Stimulated activated CD4-positive, alpha-beta T cell treated with anti-CD3 and anti-CD28 coated beads, TNF-alpha, amount 100 ng/mL, for 48 hours (primary cell): ENCODE data around the gene RPLP1.

Experiments used
- DNase-seq, 3 donors: peaks; one replicate each; pipeline ENCODE4 v3.0.0-alpha.2; 2020; ENCODE audit warnings: low read depth in 3 of 3

The RPLP1 gene

GRCh38 chr15:69497076-69497475, 44.5 kb downstream of the RPLP1 start:
- DNase-seq = no peak

GRCh38 chr15:69497667-69498066, 45.0 kb downstream of the RPLP1 start:
- DNase-seq = no peak

- DNase-seq = no peak
Measured at GRCh38 chr15:69498282-69498681, 45.7 kb downstream of the RPLP1 start.

- DNase-seq = no peak
Measured at GRCh38 chr15:69498987-69499386, 46.4 kb downstream of the RPLP1 start.

- no peak for DNase-seq
Measured at GRCh38 chr15:69499521-69500211, 47.0 kb downstream of the RPLP1 start.

- no peak for DNase-seq
Measured at GRCh38 chr15:69500339-69500738, 47.7 kb downstream of the RPLP1 start.

GRCh38 chr15:69501456-69501855, 48.8 kb downstream of the RPLP1 start:
- DNase-seq = no peak

- DNase-seq = no peak
Measured at GRCh38 chr15:69502470-69503045, 49.9 kb downstream of the RPLP1 start.

- DNase-seq = no peak
Measured at GRCh38 chr15:69504352-69505040, 51.9 kb downstream of the RPLP1 start.
